H9 (cell line): Measurements from ENCODE around the gene KRT39. TPM values are rescaled to one million over a fixed set of nuclear protein-coding genes. Genes with fewer than 3 reads are reported as not detected.

ENCODE experiments used
- DNase-seq: peaks from one replicate; pipeline ENCODE4 v3.0.0-alpha.2; 2017
- H2AFZ ChIP-seq: one replicate; pipeline ENCODE4 v1.6.1; 2013; ENCODE audit warnings: mild to moderate bottlenecking, low read length, control low read depth, moderate library complexity
- H2AK5ac ChIP-seq: 2 replicates; pipeline ENCODE4 v1.6.1; 2013; ENCODE audit warnings: low read length, control low read depth, mixed read lengths; ENCODE audit not compliant: insufficient read length
- H2BK120ac ChIP-seq: one replicate; pipeline ENCODE4 v1.6.1; 2013; ENCODE audit warnings: low read depth, mild to moderate bottlenecking, low read length, control low read depth, inconsistent platforms; ENCODE audit not compliant: poor library complexity, severe bottlenecking
- H2BK12ac ChIP-seq: 2 replicates; pipeline ENCODE4 v1.6.1; 2013; ENCODE audit warnings: low read length, control low read depth, mixed read lengths, low read depth; ENCODE audit not compliant: insufficient read length
- H2BK15ac ChIP-seq: 2 replicates; pipeline ENCODE4 v1.6.1; 2013; ENCODE audit warnings: low read depth, low read length, control low read depth
- H2BK20ac ChIP-seq: one replicate; pipeline ENCODE4 v1.6.1; 2013; ENCODE audit warnings: low read depth, mild to moderate bottlenecking, low read length, control low read depth, inconsistent platforms; ENCODE audit not compliant: poor library complexity, severe bottlenecking
- H2BK5ac ChIP-seq: 2 replicates; pipeline ENCODE4 v1.6.1; 2013; ENCODE audit warnings: low read length, control low read depth, mixed read lengths; ENCODE audit not compliant: insufficient read length
- H3K14ac ChIP-seq: 2 replicates; pipeline ENCODE4 v1.6.1; 2013; ENCODE audit warnings: low read length, control low read depth; ENCODE audit not compliant: insufficient read depth
- H3K18ac ChIP-seq: 2 replicates; pipeline ENCODE4 v1.6.1; 2013; ENCODE audit warnings: low read depth, mild to moderate bottlenecking, mixed read lengths, low read length, control low read depth; ENCODE audit not compliant: insufficient read length
- H3K23ac ChIP-seq: 2 replicates; pipeline ENCODE4 v1.6.1; 2013; ENCODE audit warnings: low read length, control low read depth, mixed read lengths, low read depth; ENCODE audit not compliant: insufficient read length
- H3K23me2 ChIP-seq: 2 replicates; pipeline ENCODE4 v1.6.1; 2013; ENCODE audit warnings: low read depth, mild to moderate bottlenecking, mixed read lengths, low read length, control low read depth; ENCODE audit not compliant: insufficient read length, poor library complexity, severe bottlenecking
- H3K27ac ChIP-seq: 2 replicates; pipeline ENCODE4 v1.5.1; 2013; ENCODE audit warnings: low read length, control low read depth, mixed read lengths, low read depth; ENCODE audit not compliant: insufficient read length
- H3K27me3 ChIP-seq: 2 replicates; pipeline ENCODE4 v1.6.1; 2013; ENCODE audit warnings: low read length, control low read depth, inconsistent platforms; ENCODE audit not compliant: insufficient read depth
- H3K4ac ChIP-seq: 2 replicates; pipeline ENCODE4 v1.6.1; 2013; ENCODE audit warnings: low read depth, mild to moderate bottlenecking, control low read depth, inconsistent platforms, low read length, moderate library complexity
- H3K4me1 ChIP-seq: 2 replicates; pipeline ENCODE4 v1.6.1; 2013; ENCODE audit warnings: low read length, control low read depth, inconsistent platforms; ENCODE audit not compliant: insufficient read depth
- H3K4me2 ChIP-seq: 2 replicates; pipeline ENCODE4 v1.6.1; 2013; ENCODE audit warnings: low read length, control low read depth, mixed read lengths; ENCODE audit not compliant: insufficient read length, insufficient read depth
- H3K56ac ChIP-seq: 2 replicates; pipeline ENCODE4 v1.6.1; 2013; ENCODE audit warnings: low read depth, mild to moderate bottlenecking, mixed read lengths, low read length, control low read depth; ENCODE audit not compliant: insufficient read length
- H3K79me1 ChIP-seq: 2 replicates; pipeline ENCODE4 v1.6.1; 2013; ENCODE audit warnings: low read depth, mild to moderate bottlenecking, moderate library complexity, low read length, control low read depth, inconsistent platforms; ENCODE audit not compliant: insufficient read depth, poor library complexity, severe bottlenecking
- H3K79me2 ChIP-seq: 2 replicates; pipeline ENCODE4 v1.6.1; 2013; ENCODE audit warnings: low read length, control low read depth, inconsistent platforms; ENCODE audit not compliant: insufficient read depth
- H3K9ac ChIP-seq: 2 replicates; pipeline ENCODE4 v1.6.1; 2013; ENCODE audit warnings: low read length, control low read depth, mixed read lengths; ENCODE audit not compliant: insufficient read length; ENCODE audit errors: extremely low read depth
- H3K9me3 ChIP-seq: one replicate; pipeline ENCODE4 v1.6.1; 2013; ENCODE audit warnings: low read depth, low read length, inconsistent platforms; ENCODE audit not compliant: control insufficient read depth
- H3T11ph ChIP-seq: one replicate; pipeline ENCODE4 v1.6.1; 2013; ENCODE audit warnings: mild to moderate bottlenecking, low read length, control low read depth, inconsistent platforms
- H4K20me1 ChIP-seq: one replicate; pipeline ENCODE4 v1.6.1; 2013; ENCODE audit not compliant: control insufficient read depth, insufficient read length, insufficient read depth
- H4K5ac ChIP-seq: 2 replicates; pipeline ENCODE4 v1.6.1; 2013; ENCODE audit warnings: low read depth, mild to moderate bottlenecking, mixed read lengths, low read length, control low read depth; ENCODE audit not compliant: insufficient read length
- H4K8ac ChIP-seq: replicated peaks from 2 replicates; pipeline ENCODE4 v1.6.1; 2013; ENCODE audit warnings: low read length, control low read depth, mixed read lengths, low read depth; ENCODE audit not compliant: insufficient read length
- H4K91ac ChIP-seq: 2 replicates; pipeline ENCODE4 v1.6.1; 2013; ENCODE audit warnings: low read depth, mild to moderate bottlenecking, moderate library complexity, mixed read lengths, low read length, control low read depth; ENCODE audit not compliant: insufficient read length
- H3K27ac Mint-ChIP-seq, 3 experiments: 2 replicates in 2 of 3; 3 replicates in 1 of 3; pipeline ENCODE4 v1.8.0; 2020 to 2021; ENCODE audit warnings: mixed read lengths in 3 of 3, mild to moderate bottlenecking in 1 of 3, moderate library complexity in 1 of 3
- H3K27me3 Mint-ChIP-seq: 2 replicates; pipeline ENCODE4 v1.8.0; 2021; ENCODE audit warnings: low read depth, mild to moderate bottlenecking, moderate library complexity, mixed read lengths
- H3K36me3 Mint-ChIP-seq, 3 experiments: 2 replicates in 2 of 3; 3 replicates in 1 of 3; pipeline ENCODE4 v1.8.0; 2020 to 2021; ENCODE audit warnings: low read depth in 3 of 3, mixed read lengths in 3 of 3; ENCODE audit not compliant: insufficient read depth in 1 of 3
- H3K4me1 Mint-ChIP-seq, 2 experiments: 2 replicates each; pipeline ENCODE4 v1.8.0; 2020; ENCODE audit warnings: mixed read lengths in 2 of 2
- H3K4me3 Mint-ChIP-seq, 2 experiments: 2 replicates in 1 of 2; 3 replicates in 1 of 2; pipeline ENCODE4 v1.8.0; 2020 to 2021; ENCODE audit warnings: mild to moderate bottlenecking in 2 of 2, mixed read lengths in 2 of 2, moderate library complexity in 1 of 2
- H3K9me3 Mint-ChIP-seq, 2 experiments: 2 replicates in 1 of 2; 3 replicates in 1 of 2; pipeline ENCODE4 v1.8.0; 2020; ENCODE audit warnings: mild to moderate bottlenecking in 2 of 2, mixed read lengths in 2 of 2, moderate library complexity in 1 of 2
- CTCF ChIP-seq: fragments of 200-600 bp; sonication (generic); conservative IDR thresholded peaks from 3 replicates; pipeline ENCODE4 v1.8.0; 2021; ENCODE audit warnings: antibody characterized with exemption, mild to moderate bottlenecking
- WGBS: extraction: QIAGEN DNeasy Blood & Tissue Kit; methylation state at CpG from one replicate; pipeline ENCODE4 v1.1.7; 2013; ENCODE audit warnings: missing lambda C conversion rate, low lambda C conversion rate, mixed read lengths; ENCODE audit not compliant: insufficient read length; ENCODE audit errors: extremely low coverage; 5-methylcytosine and 5-hydroxymethylcytosine counted together
- total RNA-seq: library from RNA; stranded (reverse); gene quantifications from 2 replicates; pipeline ENCODE4 v1.2.1, GENCODE V29; 2021

The KRT39 gene
- total RNA-seq, 1 experiment from 2014 or later, result not detected

- H2BK120ac ChIP-seq, result no peak overlapping the region
- no peak overlapping the region for H3K27ac ChIP-seq
- peaks cover 4% of the 10 kb centered on the region; the same call in 1 of the 2 replicates for H3K27me3 Mint-ChIP-seq
- WGBS, result no CpG with 5 or more reads among the region's 5 CpGs
- H3K4me3 Mint-ChIP-seq, result no peak overlapping the region
- H3K18ac ChIP-seq, result no peak overlapping the region
- H3K23ac ChIP-seq, result no peak overlapping the region
- H2BK15ac ChIP-seq, result no peak overlapping the region
- H4K5ac ChIP-seq, result no peak overlapping the region
- no peak overlapping the region for H3K14ac ChIP-seq
- peak; percentile 47 for DNase-seq
- no peak overlapping the region for H3K4ac ChIP-seq
- no peaks in the 10 kb centered on the region for H3K9me3 ChIP-seq
- no peak overlapping the region for H2BK5ac ChIP-seq
- H3K56ac ChIP-seq, result no peak overlapping the region
- H3K27ac Mint-ChIP-seq, result peak overlapping the region in 2 of 3 experiments; percentile 58 to 92; a peak in 2 of 7 replicates
- no peak overlapping the region for H4K8ac ChIP-seq
- no peaks in the 10 kb centered on the region for H3K9me3 Mint-ChIP-seq
- no peaks in the 10 kb centered on the region for H4K20me1 ChIP-seq
- H2BK20ac ChIP-seq, result no peak overlapping the region
- H3K79me2 ChIP-seq, result no peaks in the 10 kb centered on the region
- no peaks in the 10 kb centered on the region for H3K27me3 ChIP-seq
- TF ChIP-seq CTCF, result no peak
- H3K36me3 Mint-ChIP-seq, result no peaks in the 10 kb centered on the region
- H2AFZ ChIP-seq, result no peak overlapping the region
- peaks cover 12 to 19% of the 10 kb centered on the region in 2 experiments for H3K4me1 Mint-ChIP-seq
- no peak overlapping the region for H4K91ac ChIP-seq
- peaks cover 3% of the 10 kb centered on the region for H3K23me2 ChIP-seq
- no peak overlapping the region for H2BK12ac ChIP-seq
- no peak overlapping the region for H2AK5ac ChIP-seq
- no peak overlapping the region for H3K4me2 ChIP-seq
- no peaks in the 10 kb centered on the region for H3K4me1 ChIP-seq
- H3K9ac ChIP-seq, result no peak overlapping the region
- no peak overlapping the region for H3T11ph ChIP-seq
- no peaks in the 10 kb centered on the region for H3K79me1 ChIP-seq
Measured at GRCh38 chr17:40936976-40937375, 29.8 kb downstream of the KRT39 start.
